Stimulated activated CD4-positive, alpha-beta T cell treated with anti-CD3 and anti-CD28 coated beads, Interleukin-1b, Interleukin-23, amount 100 ng/mL, for 24 hours (primary cell): Measurements from ENCODE around the gene C2CD2.
A peak's percentile ranks its signal among the peaks of the same experiment; 100 is the strongest.
"Not testable (repeated sequence)": the region's sequence is repeated elsewhere in the genome, so short reads cannot be mapped to it uniquely, and the experiment has no call there.

Experiments used
- DNase-seq, 4 experiments: peaks; one replicate each; pipeline ENCODE4 v3.0.0-alpha.2; 2020; ENCODE audit warnings: low read depth in 4 of 4, low spot score in 1 of 4

The C2CD2 gene

DNA sequence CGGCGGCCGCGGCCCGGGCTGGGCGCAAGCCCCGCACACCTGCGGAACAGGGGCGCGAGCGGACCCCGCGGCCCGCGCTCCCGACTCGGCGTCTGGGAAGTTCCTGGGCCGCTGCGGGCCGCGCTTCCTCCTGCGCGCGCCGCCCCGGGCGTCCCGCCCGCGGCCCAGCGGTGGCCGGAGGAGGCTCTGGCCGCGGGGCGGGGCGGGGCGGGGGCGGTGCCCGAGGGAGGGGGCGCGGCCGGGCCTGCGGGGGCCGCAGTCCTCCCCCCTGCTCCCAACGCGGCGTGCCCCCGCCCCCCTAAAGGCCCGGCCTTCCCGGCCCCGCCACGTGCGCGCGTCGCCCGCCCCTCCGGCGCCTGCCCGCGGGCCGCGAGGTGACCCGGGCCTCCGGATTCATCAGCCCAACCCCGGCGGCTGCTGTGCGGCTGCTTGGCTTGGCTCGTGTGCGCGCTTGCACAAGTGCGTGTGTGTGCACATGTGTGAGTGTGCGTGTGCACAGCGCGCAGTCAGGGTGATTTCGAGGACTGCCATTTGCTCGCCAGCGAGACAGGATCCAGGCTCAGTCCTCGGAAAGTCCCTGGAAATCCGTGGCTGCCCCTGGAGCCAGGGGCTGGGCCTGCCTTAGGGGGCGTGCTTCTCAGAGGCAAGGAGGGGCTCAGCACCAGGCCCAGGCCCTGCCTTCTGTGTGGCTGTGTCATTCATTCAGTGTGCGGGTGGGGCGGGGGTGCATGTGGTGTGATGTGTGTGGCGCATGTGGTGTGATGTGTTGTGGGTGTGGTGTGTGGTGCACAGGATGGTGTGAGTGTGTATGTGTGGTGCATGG lies at the start of gene C2CD2:
Gene C2CD2 (minus strand): TSS at position 188 of the 823 bp plus-strand sequence. CDS start 370 bp downstream, outside the sequence.
- peak in 1 of 4 experiments; percentile 12 for DNase-seq

DNA sequence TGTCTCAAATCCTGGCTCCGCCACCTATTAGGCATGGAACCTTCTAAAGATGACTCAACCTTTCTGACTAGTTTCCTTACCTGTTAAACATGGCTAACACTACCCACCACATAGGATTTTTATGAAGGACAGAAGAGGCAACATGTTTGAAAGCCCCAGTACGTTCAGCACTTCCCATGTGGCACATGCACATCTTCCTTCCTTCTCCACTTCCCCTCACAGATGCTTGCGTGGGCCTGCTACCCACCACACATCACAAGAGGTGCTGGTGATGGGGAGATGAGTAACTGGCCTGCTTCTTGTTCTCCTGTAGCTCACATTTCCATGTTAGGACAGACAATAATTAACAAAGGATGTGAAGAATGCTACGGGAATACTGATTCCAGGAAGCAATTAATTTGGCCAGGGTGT lies 49.2 kb upstream of the C2CD2 start:
- peak in 2 of 4 experiments; percentile 12 to 27 for DNase-seq

DNA sequence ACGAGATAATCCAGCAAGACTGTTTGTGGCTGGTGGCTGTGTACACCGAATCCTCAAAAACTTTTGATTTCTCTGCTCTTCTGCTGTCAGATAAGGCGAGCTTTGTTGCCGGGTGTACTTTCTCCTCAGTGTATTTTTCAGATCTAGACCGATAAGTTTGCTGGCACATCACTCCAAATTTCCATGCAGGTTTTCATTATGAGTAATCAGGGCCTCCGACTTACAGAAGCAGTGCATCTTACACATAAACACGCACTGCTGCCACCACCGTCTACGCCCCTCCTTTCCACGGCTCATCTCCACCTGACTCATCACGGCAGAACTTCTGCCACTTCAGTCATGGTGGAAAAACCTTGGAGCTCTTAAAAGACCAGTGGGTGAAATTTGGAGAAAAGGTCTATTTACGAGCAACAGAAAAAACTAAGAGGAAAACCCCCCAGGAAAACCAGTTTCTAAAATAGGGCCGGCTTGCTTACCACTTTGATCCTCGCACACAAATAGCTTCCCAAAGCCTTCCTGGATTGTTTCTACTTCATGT lies 48.7 kb upstream of the C2CD2 start:
- DNase-seq: peak; percentile 40 to 73 (median 52)

DNA sequence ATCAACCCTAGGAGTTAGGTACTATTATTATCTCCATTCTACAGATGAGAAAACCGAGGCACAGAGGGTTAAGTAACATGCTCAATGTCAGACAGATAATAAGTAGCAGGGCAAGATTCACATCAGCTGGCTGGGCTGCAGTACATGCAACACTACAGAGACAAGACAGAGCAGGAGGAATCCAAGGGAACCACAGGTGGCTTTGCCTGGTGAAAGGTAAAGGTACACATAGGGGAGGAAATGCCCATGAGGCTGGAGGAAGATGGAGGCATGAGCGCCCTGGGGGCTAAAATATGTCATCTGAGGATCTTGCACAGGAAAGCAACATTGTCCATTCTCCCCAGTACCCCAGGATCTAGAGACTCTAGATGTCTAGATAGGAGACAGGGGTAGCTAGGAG lies 48.0 kb upstream of the C2CD2 start:
- DNase-seq: no peak

DNA sequence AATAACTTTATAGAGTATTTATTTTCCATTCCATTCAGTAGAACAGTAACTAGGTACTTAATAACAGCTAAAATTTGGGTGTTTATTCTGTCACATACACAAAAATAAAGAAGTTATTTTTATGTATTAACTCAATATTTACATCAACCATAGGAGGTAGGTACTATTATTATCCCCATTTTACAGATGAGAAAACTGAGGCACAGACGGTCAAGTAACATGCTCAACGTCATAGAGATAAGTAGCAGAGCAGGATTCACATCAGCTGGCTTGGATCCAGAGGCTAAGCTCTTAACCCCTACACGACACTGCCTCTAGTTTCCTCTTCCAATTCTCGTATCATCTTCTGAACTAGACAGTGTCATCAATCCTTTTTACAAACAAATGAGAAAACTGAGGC lies 47.1 kb upstream of the C2CD2 start:
- no peak for DNase-seq

DNA sequence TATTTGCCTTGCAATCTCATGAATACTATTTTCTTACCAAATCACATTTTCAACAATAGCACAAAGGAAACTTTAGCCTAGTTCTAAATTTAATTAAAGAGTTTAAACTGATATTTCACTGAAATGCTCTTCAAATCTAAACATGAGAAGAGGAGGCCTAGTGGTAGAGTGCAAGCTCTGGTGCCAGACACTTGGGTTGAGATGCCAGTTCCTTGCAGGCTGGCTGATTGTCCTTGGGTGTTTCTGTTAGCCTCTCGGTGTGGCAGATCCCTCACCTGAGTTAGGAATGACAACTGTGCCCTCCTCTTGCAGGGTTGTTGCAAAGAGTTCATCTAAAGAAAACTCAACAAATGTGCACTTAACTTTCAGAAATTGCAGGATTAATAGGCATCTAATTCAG lies 43.8 kb upstream of the C2CD2 start:
- DNase-seq: no peak

DNA sequence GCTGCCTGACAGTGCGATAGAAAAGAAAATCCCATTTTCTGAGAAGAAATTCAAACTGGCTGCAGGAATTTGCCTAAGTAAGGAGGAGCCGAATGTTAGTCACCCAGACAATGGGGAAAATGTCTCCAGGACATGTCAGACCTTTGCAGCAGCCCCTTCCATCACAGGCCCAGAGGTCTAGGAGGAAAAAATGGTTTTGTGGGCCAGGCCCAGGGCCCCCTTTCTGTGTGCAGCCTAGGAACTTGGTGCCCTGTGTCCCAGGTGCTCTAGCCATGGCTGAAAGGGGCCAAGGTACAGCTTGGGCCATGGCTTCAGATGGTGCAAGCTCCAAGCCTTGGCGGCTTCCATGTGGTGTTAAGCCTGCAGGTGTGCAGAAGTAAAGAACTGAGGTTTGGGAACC lies 41.8 kb upstream of the C2CD2 start:
- no peak for DNase-seq

DNA sequence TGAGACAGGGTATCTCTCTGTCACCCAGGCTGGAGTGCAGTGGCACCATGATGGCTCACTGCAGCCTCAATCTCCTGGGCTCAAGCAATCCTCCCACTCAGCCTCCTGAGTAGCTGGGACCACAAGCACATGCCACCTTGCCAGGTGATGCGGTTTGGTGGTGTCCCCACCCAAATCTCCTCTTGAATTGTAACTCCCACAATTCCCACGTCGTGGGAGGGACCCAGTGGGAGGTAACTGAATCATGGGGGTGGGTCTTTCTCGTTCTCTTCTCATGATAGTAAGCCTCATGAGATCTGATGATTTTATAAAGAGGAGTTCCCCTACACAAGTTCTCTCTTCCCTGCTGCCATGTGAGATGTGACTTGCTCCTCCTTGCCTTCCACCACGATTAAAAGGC lies 40.8 kb upstream of the C2CD2 start:
- DNase-seq: not testable (repeated sequence)

DNA sequence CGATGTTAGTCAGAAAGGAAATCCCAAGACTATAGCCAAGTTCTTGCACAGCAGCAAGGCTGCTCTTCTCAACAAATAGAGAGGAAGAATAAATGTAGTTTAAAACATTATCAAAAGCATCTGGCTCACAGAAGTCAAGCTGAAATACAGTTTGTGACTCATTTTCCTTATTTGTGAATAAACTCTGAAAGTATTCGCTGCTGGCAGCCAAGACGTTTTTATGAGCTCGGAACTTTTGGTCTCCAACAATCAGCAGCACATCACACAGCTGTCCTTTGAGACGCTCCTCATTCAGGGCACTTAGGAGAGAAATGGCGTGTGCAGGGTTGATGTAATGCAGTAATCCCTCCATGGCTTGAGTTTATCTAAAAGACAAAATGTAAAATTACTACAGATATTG lies 39.9 kb upstream of the C2CD2 start:
- no peak for DNase-seq

DNA sequence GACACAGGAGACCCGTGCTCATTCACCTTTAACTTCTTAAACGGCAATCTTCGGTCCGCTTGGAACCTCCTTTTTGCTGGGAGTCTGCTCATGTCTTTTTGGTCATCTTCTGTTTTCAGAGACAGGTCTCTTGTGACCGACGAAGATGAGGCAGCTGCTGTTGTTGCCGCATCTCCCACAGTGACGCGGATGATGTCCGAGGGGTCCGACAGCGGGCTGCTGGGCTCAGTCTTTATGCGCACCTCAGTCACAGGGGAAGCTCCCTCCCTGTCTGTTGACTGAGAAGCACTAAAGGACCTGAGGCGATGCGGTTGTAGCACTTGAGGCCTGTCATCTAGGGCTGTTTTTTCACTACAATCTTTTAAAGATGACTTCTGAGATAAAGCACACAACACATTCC lies 38.8 kb upstream of the C2CD2 start:
- no peak for DNase-seq

DNA sequence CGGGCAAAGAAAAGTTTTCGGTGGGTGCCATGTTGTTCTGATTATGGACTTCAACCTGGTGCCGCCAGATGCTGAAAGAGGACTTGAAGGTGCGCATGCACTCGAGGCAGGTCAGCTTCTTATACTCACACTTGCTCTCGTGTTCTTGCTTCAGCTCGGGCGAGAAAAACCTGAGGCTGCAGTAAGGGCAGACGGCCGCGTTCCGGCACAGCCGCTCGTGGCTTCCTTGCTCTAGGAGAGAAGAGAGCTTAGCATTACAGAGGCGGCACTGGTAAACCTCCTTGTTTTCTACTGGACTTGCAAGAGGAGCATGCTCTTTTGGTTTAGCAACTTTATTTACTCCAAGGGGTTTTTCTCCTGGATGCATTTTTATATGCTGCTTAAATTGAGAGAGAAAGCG lies 37.8 kb upstream of the C2CD2 start:
- no peak for DNase-seq

DNA sequence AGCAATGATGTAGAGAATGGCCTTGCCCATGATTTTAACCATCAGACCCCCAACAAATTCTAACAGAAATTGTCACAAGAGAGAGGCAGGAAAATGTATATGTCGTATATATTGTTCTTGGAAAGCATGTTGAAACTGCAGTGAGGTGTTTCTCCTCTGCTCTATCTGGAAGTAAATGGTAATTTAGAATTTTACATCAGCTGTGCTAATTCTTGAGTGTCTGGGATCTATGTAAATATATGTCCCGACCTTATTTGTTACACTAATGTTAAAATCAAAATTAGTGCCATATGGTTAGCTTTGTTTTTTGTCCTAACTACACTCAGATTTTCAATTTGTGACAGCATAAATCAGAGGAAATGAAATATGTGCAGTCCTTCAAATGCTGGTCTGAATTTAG lies 35.9 kb upstream of the C2CD2 start:
- no peak for DNase-seq

DNA sequence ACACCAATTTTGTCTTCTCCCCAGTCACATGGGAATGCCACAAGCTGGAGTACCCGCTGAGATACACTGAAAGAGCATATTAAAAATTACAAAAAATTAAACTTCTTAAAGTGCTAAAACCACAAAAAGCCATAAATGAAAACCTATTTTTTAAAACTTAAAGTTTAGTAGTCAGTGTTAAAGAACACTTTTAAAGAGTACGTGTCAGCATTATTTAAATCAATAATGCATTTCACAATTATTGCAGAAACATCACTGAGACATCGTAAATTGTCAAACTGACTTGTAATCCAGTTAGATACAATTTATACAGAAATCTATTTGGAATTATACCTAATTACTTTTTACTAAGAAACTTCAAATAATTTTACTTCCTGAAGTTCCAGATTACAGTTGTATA lies 33.5 kb upstream of the C2CD2 start:
- no peak for DNase-seq

DNA sequence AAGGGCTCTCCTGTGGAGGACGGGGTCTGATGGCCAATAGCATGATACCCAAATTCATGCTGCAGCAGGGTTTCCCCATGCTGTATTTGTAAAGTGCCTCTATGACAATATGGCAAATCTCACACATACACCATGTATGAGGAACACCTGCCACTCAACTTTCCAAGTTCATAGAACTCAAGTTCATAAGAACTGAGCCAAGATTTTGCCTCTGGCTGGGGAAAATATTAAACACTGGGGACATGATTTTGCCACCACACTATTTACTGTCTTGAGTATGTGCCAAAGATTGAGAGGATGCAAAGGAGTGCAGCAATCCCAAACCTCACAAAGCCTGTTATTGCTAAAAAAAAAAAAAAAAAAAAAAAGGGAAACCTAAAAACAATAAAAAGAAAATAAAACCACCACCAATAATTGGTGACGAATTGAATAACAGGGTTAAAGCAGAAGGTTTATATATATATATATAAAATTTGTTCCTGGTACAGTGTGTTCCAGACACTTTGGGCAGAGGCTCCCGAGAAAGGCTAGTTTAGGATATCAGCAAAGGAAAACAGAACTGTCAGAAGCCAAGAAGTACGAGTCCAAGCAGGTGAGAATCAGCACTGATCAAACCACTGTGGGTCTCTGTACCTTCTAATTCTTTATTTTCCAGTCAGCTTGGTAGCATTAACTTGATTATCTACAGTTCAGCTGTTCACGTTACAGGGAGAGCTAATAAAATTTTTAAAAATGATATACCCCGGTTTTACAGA lies 32.0 kb upstream of the C2CD2 start:
- no peak for DNase-seq

DNA sequence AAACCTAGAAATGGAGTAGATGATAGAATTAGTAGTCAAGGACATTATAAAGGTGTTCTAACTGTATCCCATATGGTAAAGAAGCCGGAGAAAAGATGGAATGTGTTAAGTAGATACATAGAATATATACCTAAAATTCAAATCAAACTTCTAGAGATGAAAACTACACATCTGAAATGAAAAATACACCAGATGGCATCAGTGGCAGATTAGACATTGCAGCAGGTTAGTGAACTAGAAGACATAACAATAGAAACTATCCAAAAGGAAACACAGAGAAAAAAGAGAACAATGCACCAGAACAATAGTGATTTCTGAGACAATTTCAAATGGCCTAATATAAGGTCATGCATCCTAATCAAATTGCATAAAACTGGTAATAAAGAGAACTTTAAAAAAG lies 29.4 kb upstream of the C2CD2 start:
- no peak for DNase-seq

DNA sequence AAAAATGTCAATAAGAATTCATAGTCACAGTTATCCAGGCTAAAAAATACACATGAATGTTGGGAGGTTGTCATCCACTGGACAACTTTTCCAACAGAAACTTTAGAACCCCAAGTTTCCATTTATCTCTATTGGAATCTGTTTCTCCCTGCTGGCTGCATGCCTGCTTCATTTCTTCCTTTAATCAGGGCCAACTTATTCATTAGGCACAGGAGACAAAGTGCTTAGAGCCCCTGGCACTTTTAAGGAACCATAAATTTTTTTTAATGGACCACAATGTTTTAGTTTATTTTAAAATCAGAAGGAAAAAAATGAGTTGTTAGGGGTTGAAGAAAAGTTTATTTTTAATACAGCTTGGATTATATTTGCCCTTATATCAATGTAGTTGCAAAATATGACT lies 26.7 kb upstream of the C2CD2 start:
- no peak for DNase-seq

DNA sequence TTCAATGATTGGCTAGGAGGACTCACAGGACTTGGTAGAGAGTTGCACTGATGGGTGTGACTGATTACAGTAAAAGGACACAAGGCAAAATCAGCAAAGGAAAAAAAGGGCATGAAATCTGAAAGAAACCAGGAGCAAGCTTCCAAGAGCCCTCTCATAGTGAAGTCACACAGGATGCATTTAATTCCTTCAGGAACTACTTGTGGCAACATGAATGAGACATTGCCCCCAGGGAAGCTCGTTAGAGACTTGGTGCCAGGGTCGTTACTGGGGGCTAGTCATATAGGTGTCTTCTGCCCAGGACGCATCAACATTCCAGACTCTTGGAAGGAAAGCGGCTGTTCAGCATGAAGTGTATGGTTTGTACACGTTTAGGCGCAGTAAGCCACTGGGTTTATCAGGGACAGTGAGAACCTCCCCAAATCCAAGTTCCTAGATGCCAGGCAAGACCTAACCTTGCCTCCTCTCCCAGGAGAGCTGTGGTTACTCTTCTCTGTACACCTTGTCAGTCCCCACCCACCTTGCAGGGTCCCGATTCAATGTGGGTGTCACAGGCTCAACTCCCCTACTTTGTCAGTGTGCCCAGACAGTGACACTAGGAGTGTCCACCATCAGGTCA lies 26.0 kb upstream of the C2CD2 start:
- DNase-seq: no peak

DNA sequence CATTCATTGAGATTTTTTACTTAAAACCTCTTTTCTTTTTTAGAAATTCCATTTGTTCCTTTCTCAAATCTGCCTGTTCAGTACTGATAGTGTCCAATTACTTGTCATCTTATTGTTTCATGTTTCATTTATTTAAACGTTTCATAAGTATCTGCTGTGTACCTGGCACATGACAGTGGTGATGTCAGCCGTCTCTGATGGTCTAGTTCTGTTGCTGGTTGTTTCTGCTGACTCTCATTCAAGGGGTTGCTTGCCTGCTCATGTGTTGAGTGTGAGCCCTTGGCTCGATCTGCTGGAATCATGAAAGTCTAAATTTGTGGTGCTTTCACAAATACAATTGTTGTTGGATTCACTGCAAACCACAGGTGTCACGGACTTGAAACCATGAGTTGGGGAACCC lies 25.5 kb upstream of the C2CD2 start:
- no peak for DNase-seq

DNA sequence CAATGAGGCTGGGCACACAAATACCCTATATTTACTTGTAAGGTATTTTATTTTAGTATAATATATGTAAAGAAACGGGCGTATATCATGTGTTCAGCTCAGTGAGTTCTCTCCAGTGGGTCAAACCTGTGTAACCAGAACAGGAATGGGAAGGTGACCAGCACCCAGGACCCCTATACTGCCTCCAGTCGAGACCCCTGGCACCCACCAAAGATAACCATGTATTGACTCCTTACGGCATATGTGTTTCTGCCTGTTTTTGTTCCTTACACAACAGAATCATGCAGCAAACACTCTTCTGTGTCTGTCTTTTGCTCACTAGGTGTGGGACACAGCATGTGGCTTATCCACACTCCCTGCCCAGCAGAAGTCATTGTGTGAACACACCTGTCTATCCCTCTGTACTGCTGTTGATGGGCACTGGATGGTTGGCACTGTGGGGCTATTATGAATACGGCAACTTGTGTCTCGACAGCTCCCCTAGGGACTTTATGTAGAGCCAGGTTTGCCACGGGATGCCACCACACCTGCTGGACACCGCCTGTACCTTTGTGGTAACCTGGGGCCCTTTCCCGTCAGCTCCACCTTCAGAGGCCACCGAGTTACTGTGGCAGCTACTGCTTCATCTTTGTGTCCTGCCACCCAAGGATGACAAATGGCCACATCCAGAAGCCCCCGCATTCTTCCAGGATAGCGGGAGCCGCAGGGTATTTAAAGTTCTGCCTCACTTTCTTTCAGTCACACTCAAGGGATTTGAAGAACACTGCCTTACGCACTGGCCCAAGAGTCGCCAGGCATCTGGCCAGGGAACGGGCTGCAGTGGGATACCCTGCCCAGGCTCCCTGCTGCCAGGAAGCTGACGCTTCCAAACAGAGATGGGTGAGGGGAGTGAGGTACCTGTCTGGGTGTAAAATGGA lies 23.5 kb upstream of the C2CD2 start:
- DNase-seq: no peak

DNA sequence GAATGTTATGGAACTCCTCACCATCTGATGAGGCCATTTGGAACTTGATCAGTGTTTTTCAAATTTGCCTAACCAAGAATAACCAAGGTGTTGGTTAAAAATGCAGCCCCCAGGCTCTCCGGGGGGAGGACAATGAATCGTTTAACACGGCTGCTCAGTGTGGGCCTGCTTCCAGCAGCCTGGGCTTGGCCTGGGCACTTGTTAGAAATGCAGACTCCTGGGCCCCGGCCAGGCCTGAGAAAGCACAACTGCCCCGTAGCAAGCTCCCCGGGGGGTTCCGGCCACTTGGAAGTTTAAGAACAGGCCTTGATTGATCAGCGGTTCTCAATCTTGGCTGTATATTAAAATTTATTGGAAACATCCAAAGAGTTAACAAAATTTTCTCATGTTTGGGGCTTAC lies 22.8 kb upstream of the C2CD2 start:
- no peak for DNase-seq
